Testis (tissue), 3 donors: ENCODE measurements around the gene NRXN3. TPM values are rescaled to one million over a fixed set of nuclear protein-coding genes. Genes with fewer than 3 reads are reported as not detected.

Experiments
- DNase-seq: peaks from one replicate; pipeline ENCODE4 v3.0.0-alpha.2; 2019
- H3K27ac ChIP-seq, 2 donors: fragments of 200-600 bp; sonication (generic); one replicate each; pipeline ENCODE4 v1.5.1; 2019
- H3K27me3 ChIP-seq: fragments of 200-600 bp; sonication (generic); one replicate; pipeline ENCODE4 v1.5.1; 2019
- H3K36me3 ChIP-seq: fragments of 200-600 bp; sonication (generic); one replicate; pipeline ENCODE4 v1.5.1; 2017; ENCODE audit warnings: low read depth; ENCODE audit errors: missing control alignments
- H3K4me1 ChIP-seq: fragments of 200-600 bp; sonication (generic); one replicate; pipeline ENCODE4 v1.5.1; 2019
- H3K4me3 ChIP-seq, 2 donors: fragments of 200-600 bp; sonication (generic); one replicate each; pipeline ENCODE4 v1.5.1; 2017 to 2019
- H3K9me3 ChIP-seq: fragments of 200-600 bp; sonication (generic); one replicate; pipeline ENCODE4 v1.5.1; 2017
- CTCF ChIP-seq, 3 experiments: fragments of 450-650 bp in 2 of 3; fragments of 200-600 bp in 1 of 3; sonication (generic) in 1 of 3; IDR thresholded peaks; one replicate each; pipeline ENCODE4 v1.5.1; 2016 to 2019; ENCODE audit warnings: antibody characterized with exemption in 3 of 3, mild to moderate bottlenecking in 2 of 3, moderate library complexity in 1 of 3
- POLR2A ChIP-seq: fragments of 450-650 bp; IDR thresholded peaks from one replicate; pipeline ENCODE4 v1.6.1; 2017; ENCODE audit warnings: antibody characterized with exemption, mild to moderate bottlenecking, moderate library complexity
- WGBS, 2 donors: methylation state at CpG; one replicate each; pipeline ENCODE4 v1.1.5; 2018; 5-methylcytosine and 5-hydroxymethylcytosine counted together
- intact Hi-C: fragments of 100-400 bp; cut with DNase I; formaldehyde crosslinking; loops from one replicate; pipeline ENCODE4 v1.15.1; 2023; ENCODE audit warnings: low total_unique reads
- polyA plus RNA-seq: library from polyadenylated mRNA; stranded (reverse); fragments of 350-450 nt; fragmentation: Illumina TruSeq; extraction: RNeasy Lipid Tissue Mini Kit (QIAGEN cat#74804); gene quantifications from one replicate; pipeline ENCODE4 v1.2.3, GENCODE V29; 2014; ENCODE audit warnings: low read depth, low replicate concordance; ENCODE audit not compliant: insufficient read depth
- total RNA-seq, 2 donors: library from RNA; depleted of rRNA; stranded (reverse); fragments of >200 nt; gene quantifications; one replicate each; pipeline ENCODE4 v1.2.3, GENCODE V29; 2016

NRXN3 gene
- total and polyA plus RNA-seq, 3 donors from 2014 or later: 3.5 to 8.0 (median 3.9) TPM

DNA sequence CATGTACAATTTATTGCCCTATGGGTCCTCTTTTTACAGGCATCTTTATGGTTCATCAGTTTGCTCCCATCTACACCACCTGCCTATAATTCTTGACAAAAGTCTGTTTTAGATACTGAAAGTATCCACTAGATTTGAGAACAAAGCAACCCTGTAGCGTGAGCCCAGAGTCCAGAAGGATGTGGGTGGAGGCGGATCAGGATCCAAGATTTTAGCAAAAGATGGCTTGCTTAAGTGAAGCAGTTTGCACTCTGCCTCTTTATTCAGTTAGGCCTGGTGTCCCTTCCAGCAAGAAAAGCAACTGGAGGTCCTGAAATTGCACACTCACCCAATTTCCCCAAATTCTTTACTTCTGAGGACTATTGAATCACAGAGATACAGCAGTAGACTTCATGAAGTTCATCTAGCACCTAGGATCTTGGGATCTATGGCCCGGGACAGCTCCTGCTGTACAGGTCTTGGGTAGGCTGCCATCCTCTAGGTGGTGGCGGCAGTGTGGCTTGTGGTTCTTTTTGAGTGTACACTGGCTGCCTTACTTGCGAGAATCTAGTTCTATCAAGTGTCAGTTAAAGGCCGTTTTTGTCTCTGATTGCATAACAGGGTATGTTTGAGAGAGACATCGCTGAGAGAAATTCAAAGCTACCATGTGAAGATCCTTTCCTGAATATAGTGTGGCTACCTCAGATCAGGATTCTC, 873.2 kb downstream of the NRXN3 start:
- Histone ChIP-seq H3K9me3 (no peaks in the 10 kb centered on the region), H3K27me3 (no peaks in the 10 kb centered on the region), H3K36me3 (no peaks in the 10 kb centered on the region), H3K27ac (no peak overlapping the region), H3K4me3 (no peak overlapping the region), H3K4me1 (no peaks in the 10 kb centered on the region)
- intact Hi-C loops: no loop called here
- 87 to 88% methylated on average over 7 of the region's 7 CpGs for WGBS, 2 donors
- no peak for DNase-seq
- TF ChIP-seq CTCF (IDR thresholded peaks at IDR 0.05) (no peak), POLR2A (no peak)

DNA sequence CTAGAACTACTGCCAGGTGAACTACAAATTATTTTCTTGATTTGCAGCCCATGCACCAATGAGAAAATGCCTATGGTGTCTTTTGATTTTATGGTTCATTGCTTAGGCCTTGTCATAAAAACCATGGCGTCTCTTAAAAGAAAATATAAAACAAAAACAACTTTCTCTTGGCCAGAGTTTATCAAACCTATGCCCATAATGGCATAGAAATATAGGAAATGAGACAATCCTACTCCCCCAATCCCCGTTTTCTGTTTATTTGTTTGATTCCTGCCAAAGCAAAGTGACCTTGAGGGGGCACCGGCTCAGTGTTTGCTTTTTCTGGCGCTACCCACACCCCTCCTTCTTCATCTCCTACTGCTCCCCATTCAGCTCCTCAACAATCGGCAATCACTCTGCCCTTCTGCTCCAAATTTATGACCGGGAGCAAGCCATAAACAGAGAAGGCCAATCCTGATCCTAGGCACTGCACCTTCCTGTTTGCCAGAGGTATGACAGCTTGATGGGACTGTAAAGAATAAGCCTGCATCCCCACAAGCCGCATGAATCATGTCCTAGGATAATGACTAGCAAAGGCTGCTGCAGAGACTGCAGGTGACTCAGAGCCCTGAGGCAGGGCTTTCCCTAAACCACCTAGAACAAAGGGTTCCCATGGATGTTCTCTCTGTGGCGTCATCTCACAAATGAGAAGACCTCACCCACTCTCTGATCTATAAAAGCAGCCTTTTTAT, 874.9 kb downstream of the NRXN3 start:
- WGBS, 2 donors: 56 to 70% methylated on average over 8 of the region's 8 CpGs
- Histone ChIP-seq H3K27me3 (no peaks in the 10 kb centered on the region), H3K4me1 (no peaks in the 10 kb centered on the region), H3K9me3 (no peaks in the 10 kb centered on the region), H3K4me3 (no peak overlapping the region), H3K36me3 (no peaks in the 10 kb centered on the region), H3K27ac (no peak overlapping the region)
- intact Hi-C loops: no loop called here
- DNase-seq: no peak
- no peak for TF ChIP-seq CTCF (IDR thresholded peaks at IDR 0.05)
- no peak for TF ChIP-seq POLR2A

DNA sequence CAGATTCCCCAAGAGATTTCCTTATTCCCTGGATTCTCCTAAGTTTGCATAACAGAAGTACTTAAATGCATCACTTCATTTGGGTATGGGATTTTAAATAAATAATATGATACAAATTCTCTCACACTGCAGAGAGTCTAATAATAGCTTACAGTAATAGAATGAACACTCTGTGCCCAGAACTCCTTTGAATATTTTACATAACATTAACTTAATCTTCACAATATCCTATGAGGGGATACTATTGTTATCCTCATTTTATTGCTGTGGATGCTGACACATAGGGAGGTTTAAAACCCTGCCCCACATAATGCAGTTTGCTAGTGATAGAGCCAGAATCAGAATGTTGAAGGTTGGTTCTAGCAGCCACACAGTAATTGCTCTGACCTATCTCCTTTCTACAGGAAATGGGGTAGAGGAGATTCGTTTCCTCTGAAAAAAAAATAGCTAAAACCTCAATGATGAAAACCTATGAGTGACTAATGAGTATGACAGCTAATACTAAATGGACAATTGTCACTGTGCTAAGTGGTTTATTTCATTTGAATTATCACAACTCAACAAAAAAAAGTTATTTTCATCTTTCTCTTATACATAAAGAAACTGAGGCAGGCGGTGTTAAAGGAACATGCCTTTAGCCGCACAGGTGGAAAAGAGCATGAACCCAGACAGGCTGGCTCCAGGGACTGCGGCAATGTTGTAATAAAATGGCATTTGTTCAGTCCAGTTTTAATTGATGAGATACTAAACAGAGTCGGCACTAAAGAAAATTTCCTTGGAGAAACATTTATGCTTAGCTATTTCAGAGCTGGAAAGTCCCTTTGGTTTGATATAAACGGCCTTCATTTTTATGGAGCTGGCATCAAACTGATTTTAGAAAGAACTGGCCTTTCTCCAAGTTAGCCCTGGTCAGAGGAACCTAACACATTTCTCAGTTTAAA, 880.9 kb downstream of the NRXN3 start:
- Histone ChIP-seq H3K4me1 (no peaks in the 10 kb centered on the region), H3K36me3 (no peaks in the 10 kb centered on the region), H3K4me3 (no peak overlapping the region), H3K27me3 (no peaks in the 10 kb centered on the region), H3K9me3 (no peaks in the 10 kb centered on the region), H3K27ac (no peak overlapping the region)
- no peak for DNase-seq
- intact Hi-C loops: no loop called here
- TF ChIP-seq POLR2A (no peak), CTCF (IDR thresholded peaks at IDR 0.05) (no peak)
- WGBS, 2 donors: 51 to 54% methylated on average over 6 of the region's 6 CpGs

DNA sequence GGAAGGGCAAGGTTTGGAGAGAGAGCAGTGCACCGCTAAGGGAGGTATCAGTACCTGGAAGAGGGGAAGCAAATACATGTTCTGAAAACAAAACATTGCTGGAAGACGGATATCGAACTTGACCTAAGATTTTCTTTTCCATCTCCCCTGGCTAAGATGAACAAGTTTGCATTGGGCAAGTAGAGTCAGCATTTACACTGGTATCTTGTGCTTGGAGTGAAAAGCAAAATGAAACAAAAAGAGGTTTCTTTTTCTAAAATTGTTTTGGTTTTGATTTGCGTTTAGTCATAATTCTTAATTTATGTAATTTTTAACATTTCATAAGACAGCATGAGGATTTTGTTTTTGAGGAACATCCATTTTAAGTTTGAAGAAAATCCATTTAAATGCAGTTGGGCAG, 881.6 kb downstream of the NRXN3 start:
- Histone ChIP-seq H3K4me3 (no peak overlapping the region), H3K4me1 (no peaks in the 10 kb centered on the region), H3K27me3 (no peaks in the 10 kb centered on the region), H3K9me3 (no peaks in the 10 kb centered on the region), H3K36me3 (no peaks in the 10 kb centered on the region), H3K27ac (no peak overlapping the region)
- intact Hi-C loops: no loop called here
- 64 to 66% methylated on average over 4 of the region's 4 CpGs for WGBS, 2 donors
- DNase-seq: no peak
- TF ChIP-seq CTCF (IDR thresholded peaks at IDR 0.05): no peak
- no peak for TF ChIP-seq POLR2A
